Testis (tissue), 2 donors: ENCODE results near the gene MAGI1.

Experiments
- CTCF ChIP-seq, 3 experiments: fragments of 450-650 bp in 2 of 3; fragments of 200-600 bp in 1 of 3; sonication (generic) in 1 of 3; IDR thresholded peaks; one replicate each; pipeline ENCODE4 v1.5.1; 2016 to 2019; ENCODE audit warnings: antibody characterized with exemption in 3 of 3, mild to moderate bottlenecking in 2 of 3, moderate library complexity in 1 of 3
- POLR2A ChIP-seq: fragments of 450-650 bp; IDR thresholded peaks from one replicate; pipeline ENCODE4 v1.6.1; 2017; ENCODE audit warnings: antibody characterized with exemption, mild to moderate bottlenecking, moderate library complexity

- TF ChIP-seq CTCF (IDR thresholded peaks at IDR 0.05) (no peak), POLR2A (no peak)
These were observed 594.3 kb downstream of the MAGI1 start for GRCh38 chr3:65444447-65444815.
